H9 (cell line): Measurements from ENCODE around the gene PCGF3. TPM values are rescaled to one million over a fixed set of nuclear protein-coding genes. Genes with fewer than 3 reads are reported as not detected.

ENCODE experiments used
- DNase-seq: peaks from one replicate; pipeline ENCODE4 v3.0.0-alpha.2; 2017
- H2AFZ ChIP-seq: one replicate; pipeline ENCODE4 v1.6.1; 2013; ENCODE audit warnings: mild to moderate bottlenecking, low read length, control low read depth, moderate library complexity
- H2AK5ac ChIP-seq: 2 replicates; pipeline ENCODE4 v1.6.1; 2013; ENCODE audit warnings: low read length, control low read depth, mixed read lengths; ENCODE audit not compliant: insufficient read length
- H2BK120ac ChIP-seq: one replicate; pipeline ENCODE4 v1.6.1; 2013; ENCODE audit warnings: low read depth, mild to moderate bottlenecking, low read length, control low read depth, inconsistent platforms; ENCODE audit not compliant: poor library complexity, severe bottlenecking
- H2BK12ac ChIP-seq: 2 replicates; pipeline ENCODE4 v1.6.1; 2013; ENCODE audit warnings: low read length, control low read depth, mixed read lengths, low read depth; ENCODE audit not compliant: insufficient read length
- H2BK15ac ChIP-seq: 2 replicates; pipeline ENCODE4 v1.6.1; 2013; ENCODE audit warnings: low read depth, low read length, control low read depth
- H2BK20ac ChIP-seq: one replicate; pipeline ENCODE4 v1.6.1; 2013; ENCODE audit warnings: low read depth, mild to moderate bottlenecking, low read length, control low read depth, inconsistent platforms; ENCODE audit not compliant: poor library complexity, severe bottlenecking
- H2BK5ac ChIP-seq: 2 replicates; pipeline ENCODE4 v1.6.1; 2013; ENCODE audit warnings: low read length, control low read depth, mixed read lengths; ENCODE audit not compliant: insufficient read length
- H3K14ac ChIP-seq: 2 replicates; pipeline ENCODE4 v1.6.1; 2013; ENCODE audit warnings: low read length, control low read depth; ENCODE audit not compliant: insufficient read depth
- H3K18ac ChIP-seq: 2 replicates; pipeline ENCODE4 v1.6.1; 2013; ENCODE audit warnings: low read depth, mild to moderate bottlenecking, mixed read lengths, low read length, control low read depth; ENCODE audit not compliant: insufficient read length
- H3K23ac ChIP-seq: 2 replicates; pipeline ENCODE4 v1.6.1; 2013; ENCODE audit warnings: low read length, control low read depth, mixed read lengths, low read depth; ENCODE audit not compliant: insufficient read length
- H3K23me2 ChIP-seq: 2 replicates; pipeline ENCODE4 v1.6.1; 2013; ENCODE audit warnings: low read depth, mild to moderate bottlenecking, mixed read lengths, low read length, control low read depth; ENCODE audit not compliant: insufficient read length, poor library complexity, severe bottlenecking
- H3K27ac ChIP-seq: 2 replicates; pipeline ENCODE4 v1.5.1; 2013; ENCODE audit warnings: low read length, control low read depth, mixed read lengths, low read depth; ENCODE audit not compliant: insufficient read length
- H3K27me3 ChIP-seq: 2 replicates; pipeline ENCODE4 v1.6.1; 2013; ENCODE audit warnings: low read length, control low read depth, inconsistent platforms; ENCODE audit not compliant: insufficient read depth
- H3K4ac ChIP-seq: 2 replicates; pipeline ENCODE4 v1.6.1; 2013; ENCODE audit warnings: low read depth, mild to moderate bottlenecking, control low read depth, inconsistent platforms, low read length, moderate library complexity
- H3K4me1 ChIP-seq: 2 replicates; pipeline ENCODE4 v1.6.1; 2013; ENCODE audit warnings: low read length, control low read depth, inconsistent platforms; ENCODE audit not compliant: insufficient read depth
- H3K4me2 ChIP-seq: 2 replicates; pipeline ENCODE4 v1.6.1; 2013; ENCODE audit warnings: low read length, control low read depth, mixed read lengths; ENCODE audit not compliant: insufficient read length, insufficient read depth
- H3K56ac ChIP-seq: 2 replicates; pipeline ENCODE4 v1.6.1; 2013; ENCODE audit warnings: low read depth, mild to moderate bottlenecking, mixed read lengths, low read length, control low read depth; ENCODE audit not compliant: insufficient read length
- H3K79me1 ChIP-seq: 2 replicates; pipeline ENCODE4 v1.6.1; 2013; ENCODE audit warnings: low read depth, mild to moderate bottlenecking, moderate library complexity, low read length, control low read depth, inconsistent platforms; ENCODE audit not compliant: insufficient read depth, poor library complexity, severe bottlenecking
- H3K79me2 ChIP-seq: 2 replicates; pipeline ENCODE4 v1.6.1; 2013; ENCODE audit warnings: low read length, control low read depth, inconsistent platforms; ENCODE audit not compliant: insufficient read depth
- H3K9ac ChIP-seq: 2 replicates; pipeline ENCODE4 v1.6.1; 2013; ENCODE audit warnings: low read length, control low read depth, mixed read lengths; ENCODE audit not compliant: insufficient read length; ENCODE audit errors: extremely low read depth
- H3K9me3 ChIP-seq: one replicate; pipeline ENCODE4 v1.6.1; 2013; ENCODE audit warnings: low read depth, low read length, inconsistent platforms; ENCODE audit not compliant: control insufficient read depth
- H3T11ph ChIP-seq: one replicate; pipeline ENCODE4 v1.6.1; 2013; ENCODE audit warnings: mild to moderate bottlenecking, low read length, control low read depth, inconsistent platforms
- H4K20me1 ChIP-seq: one replicate; pipeline ENCODE4 v1.6.1; 2013; ENCODE audit not compliant: control insufficient read depth, insufficient read length, insufficient read depth
- H4K5ac ChIP-seq: 2 replicates; pipeline ENCODE4 v1.6.1; 2013; ENCODE audit warnings: low read depth, mild to moderate bottlenecking, mixed read lengths, low read length, control low read depth; ENCODE audit not compliant: insufficient read length
- H4K8ac ChIP-seq: replicated peaks from 2 replicates; pipeline ENCODE4 v1.6.1; 2013; ENCODE audit warnings: low read length, control low read depth, mixed read lengths, low read depth; ENCODE audit not compliant: insufficient read length
- H4K91ac ChIP-seq: 2 replicates; pipeline ENCODE4 v1.6.1; 2013; ENCODE audit warnings: low read depth, mild to moderate bottlenecking, moderate library complexity, mixed read lengths, low read length, control low read depth; ENCODE audit not compliant: insufficient read length
- H3K27ac Mint-ChIP-seq, 3 experiments: 2 replicates in 2 of 3; 3 replicates in 1 of 3; pipeline ENCODE4 v1.8.0; 2020 to 2021; ENCODE audit warnings: mixed read lengths in 3 of 3, mild to moderate bottlenecking in 1 of 3, moderate library complexity in 1 of 3
- H3K27me3 Mint-ChIP-seq: 2 replicates; pipeline ENCODE4 v1.8.0; 2021; ENCODE audit warnings: low read depth, mild to moderate bottlenecking, moderate library complexity, mixed read lengths
- H3K36me3 Mint-ChIP-seq, 3 experiments: 2 replicates in 2 of 3; 3 replicates in 1 of 3; pipeline ENCODE4 v1.8.0; 2020 to 2021; ENCODE audit warnings: low read depth in 3 of 3, mixed read lengths in 3 of 3; ENCODE audit not compliant: insufficient read depth in 1 of 3
- H3K4me1 Mint-ChIP-seq, 2 experiments: 2 replicates each; pipeline ENCODE4 v1.8.0; 2020; ENCODE audit warnings: mixed read lengths in 2 of 2
- H3K4me3 Mint-ChIP-seq, 2 experiments: 2 replicates in 1 of 2; 3 replicates in 1 of 2; pipeline ENCODE4 v1.8.0; 2020 to 2021; ENCODE audit warnings: mild to moderate bottlenecking in 2 of 2, mixed read lengths in 2 of 2, moderate library complexity in 1 of 2
- H3K9me3 Mint-ChIP-seq, 2 experiments: 2 replicates in 1 of 2; 3 replicates in 1 of 2; pipeline ENCODE4 v1.8.0; 2020; ENCODE audit warnings: mild to moderate bottlenecking in 2 of 2, mixed read lengths in 2 of 2, moderate library complexity in 1 of 2
- CTCF ChIP-seq: fragments of 200-600 bp; sonication (generic); conservative IDR thresholded peaks from 3 replicates; pipeline ENCODE4 v1.8.0; 2021; ENCODE audit warnings: antibody characterized with exemption, mild to moderate bottlenecking
- WGBS: extraction: QIAGEN DNeasy Blood & Tissue Kit; methylation state at CpG from one replicate; pipeline ENCODE4 v1.1.7; 2013; ENCODE audit warnings: missing lambda C conversion rate, low lambda C conversion rate, mixed read lengths; ENCODE audit not compliant: insufficient read length; ENCODE audit errors: extremely low coverage; 5-methylcytosine and 5-hydroxymethylcytosine counted together
- total RNA-seq: library from RNA; stranded (reverse); gene quantifications from 2 replicates; pipeline ENCODE4 v1.2.1, GENCODE V29; 2021

PCGF3 gene
- total RNA-seq, 1 experiment from 2014 or later = 43.1 TPM

GRCh38 chr4:678331-679103 lies 27.1 kb upstream of the PCGF3 start:
- Histone ChIP-seq H3K27ac (no peak overlapping the region), H2AFZ (no peak overlapping the region), H3K14ac (no peak overlapping the region), H3K4me1 (no peaks in the 10 kb centered on the region), H2BK15ac (no peak overlapping the region; the same call in 1 of the 2 replicates), H3K23ac (no peak overlapping the region), H3K4ac (no peak overlapping the region), H3K79me1 (peaks cover under 1% of the 10 kb centered on the region), H2BK5ac (no peak overlapping the region), H3K23me2 (peaks cover 16% of the 10 kb centered on the region), H4K8ac (no peak overlapping the region), H3K79me2 (peaks cover 1% of the 10 kb centered on the region; the same call in 1 of the 2 replicates), H4K91ac (no peak overlapping the region), H3K4me2 (no peak overlapping the region), H2BK20ac (no peak overlapping the region), H3K9me3 (no peaks in the 10 kb centered on the region), H3K27me3 (no peaks in the 10 kb centered on the region), H3K18ac (no peak overlapping the region), H2BK12ac (no peak overlapping the region), H4K5ac (no peak overlapping the region), H3K56ac (no peak overlapping the region), H3K9ac (no peak overlapping the region), H2AK5ac (no peak overlapping the region), H4K20me1 (no peaks in the 10 kb centered on the region), H2BK120ac (no peak overlapping the region), H3T11ph (no peak overlapping the region)
- no CpG with 5 or more reads among the region's 14 CpGs for WGBS
- Mint-ChIP-seq H3K9me3 (no peaks in the 10 kb centered on the region), H3K27ac (no peak overlapping the region), H3K27me3 (peaks cover 11% of the 10 kb centered on the region), H3K36me3 (peaks cover under 1 to 1% (median under 1%) of the 10 kb centered on the region in 3 experiments; a peak in 4 of 7 replicates), H3K4me3 (no peak overlapping the region; a peak in 1 of 5 replicates), H3K4me1 (peaks cover under 1 to 14% of the 10 kb centered on the region in 2 experiments; a peak in 2 of 4 replicates)
- TF ChIP-seq CTCF = no peak
- no peak for DNase-seq
